GM21390 (cell line): ENCODE data around the gene CHRNA10.

Experiments used
- ATAC-seq: cut with Tn5 transposase; IDR thresholded peaks from one replicate; pipeline ENCODE4 v1.9.1; 2021; ENCODE audit not compliant: unreplicated experiment

CHRNA10 gene

GRCh38 chr11:3671334-3672254 is at the start of gene CHRNA10:
Gene CHRNA10, minus strand, starts transcription at chr11:3671384. Its CDS starts 72 bp downstream, at chr11:3671312.
- no peak for ATAC-seq

GRCh38 chr11:3712274-3712673 is 41.1 kb upstream of the CHRNA10 start:
- ATAC-seq = no peak

DNA sequence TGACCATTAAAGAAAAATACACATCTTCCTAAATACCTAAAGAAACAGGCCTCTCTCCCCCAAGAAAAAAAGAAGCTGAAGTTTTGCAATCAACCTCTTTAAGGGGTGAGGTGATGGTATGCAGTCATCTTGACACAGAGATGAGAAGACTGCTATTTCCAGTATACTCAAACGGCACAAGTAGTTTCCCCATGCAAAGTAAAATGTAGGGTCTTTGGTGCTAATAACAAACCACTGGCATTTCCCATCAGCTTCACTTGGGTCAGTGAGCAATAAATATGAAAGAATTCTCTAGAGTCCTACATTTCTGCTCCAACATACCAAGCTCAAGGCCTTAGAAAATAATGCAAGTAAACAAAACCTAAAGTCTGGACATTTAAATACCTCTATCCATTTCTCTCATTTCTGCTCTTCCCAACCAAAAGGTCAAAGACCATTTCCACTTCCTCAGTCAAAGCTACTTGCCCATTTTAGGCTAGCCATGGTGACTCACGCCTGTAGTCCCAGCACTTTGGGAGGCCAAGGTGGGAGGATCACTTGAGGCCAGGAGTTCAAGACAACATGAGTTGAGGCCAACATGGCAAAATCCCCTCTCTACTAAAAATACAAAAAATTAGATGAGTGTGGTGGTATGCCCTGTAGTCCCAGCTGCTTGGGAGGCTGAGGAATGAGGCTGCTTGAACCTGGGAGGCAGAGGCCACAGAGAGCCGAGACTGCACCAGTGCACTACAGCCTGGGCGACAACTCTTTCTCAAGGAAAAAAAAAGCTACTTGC is 39.5 kb upstream of the CHRNA10 start:
- no peak for ATAC-seq

GRCh38 chr11:3709977-3710376 is 38.8 kb upstream of the CHRNA10 start:
- ATAC-seq = no peak

DNA sequence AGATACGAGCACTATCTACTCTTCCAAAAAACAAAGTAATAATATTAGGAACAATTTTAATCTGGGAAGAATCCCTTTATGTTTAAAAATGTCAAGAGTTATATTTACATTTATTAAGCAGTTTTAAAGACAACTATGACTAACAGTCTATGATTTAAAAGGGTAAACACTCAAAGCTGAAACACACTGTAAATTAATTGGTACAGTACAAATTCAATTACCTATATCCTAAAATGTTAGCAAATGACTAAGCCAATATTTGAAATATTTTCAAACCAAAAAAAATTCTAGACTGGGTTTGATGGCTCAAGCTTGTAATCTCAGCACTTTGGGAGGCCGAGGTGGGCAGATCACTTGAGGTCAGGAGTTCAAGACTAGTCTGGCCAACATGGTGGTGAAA is 36.0 kb upstream of the CHRNA10 start:
- ATAC-seq = no peak

GRCh38 chr11:3703383-3703782 is 32.2 kb upstream of the CHRNA10 start:
- ATAC-seq = no peak

DNA sequence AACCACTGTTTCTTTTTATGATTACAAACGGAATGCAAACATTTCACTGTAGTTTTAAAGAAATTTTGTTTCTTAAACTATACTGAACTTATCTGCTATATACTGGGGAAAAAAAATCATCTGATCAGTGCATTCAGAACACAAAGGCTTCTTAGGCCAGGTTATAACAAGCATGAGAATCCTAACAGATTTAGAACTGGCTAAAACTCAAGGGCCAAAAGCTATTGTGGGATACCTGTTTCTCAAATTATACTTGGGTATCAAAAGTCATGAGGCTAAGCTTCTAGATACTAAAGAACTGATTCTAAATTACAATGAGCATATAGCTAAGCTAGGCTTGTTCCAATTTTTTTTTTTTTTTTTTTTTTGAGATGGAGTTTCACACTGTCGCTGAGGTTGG is 29.7 kb upstream of the CHRNA10 start:
- no peak for ATAC-seq

- no peak for ATAC-seq
These were observed 29.2 kb upstream of the CHRNA10 start for GRCh38 chr11:3700410-3700809.

DNA sequence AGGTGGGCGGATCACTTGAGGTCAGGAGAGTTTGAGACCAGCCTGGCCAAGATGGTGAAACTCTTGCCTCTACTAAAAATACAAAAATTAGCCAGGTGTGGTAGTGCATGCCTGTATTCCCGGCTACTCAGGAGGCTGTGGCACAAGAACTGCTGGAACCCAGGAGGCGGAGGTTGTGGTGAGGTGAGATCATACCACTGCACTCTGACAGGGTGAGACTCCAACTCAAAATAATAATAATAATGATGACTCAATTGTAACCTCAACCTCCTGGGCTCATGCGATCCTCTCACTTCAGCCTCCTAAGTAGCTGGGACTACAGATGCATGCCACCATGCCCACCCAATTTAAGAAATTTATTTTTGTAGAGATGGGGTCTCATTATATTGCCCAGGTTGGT is 15.6 kb upstream of the CHRNA10 start:
- ATAC-seq = no peak

DNA sequence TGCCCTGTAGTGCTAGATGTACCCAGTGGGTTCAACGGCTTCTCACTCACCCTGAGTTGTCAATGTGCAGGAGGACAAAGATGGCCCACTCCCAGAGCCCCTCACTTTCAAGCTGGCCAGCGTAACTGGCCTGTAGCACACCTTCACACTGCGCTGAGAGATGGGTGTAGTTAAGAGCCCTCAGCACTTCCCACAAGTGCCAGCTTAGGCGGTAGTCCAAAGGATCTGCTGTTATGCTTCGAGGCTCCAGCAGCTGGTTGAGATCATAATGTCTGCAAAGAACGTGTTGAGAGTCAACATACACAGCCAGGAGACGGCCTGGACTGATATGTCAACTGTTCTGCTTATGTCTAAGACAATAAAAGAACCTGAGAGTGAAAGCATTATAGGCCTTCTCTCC is 14.7 kb upstream of the CHRNA10 start:
- no peak for ATAC-seq

DNA sequence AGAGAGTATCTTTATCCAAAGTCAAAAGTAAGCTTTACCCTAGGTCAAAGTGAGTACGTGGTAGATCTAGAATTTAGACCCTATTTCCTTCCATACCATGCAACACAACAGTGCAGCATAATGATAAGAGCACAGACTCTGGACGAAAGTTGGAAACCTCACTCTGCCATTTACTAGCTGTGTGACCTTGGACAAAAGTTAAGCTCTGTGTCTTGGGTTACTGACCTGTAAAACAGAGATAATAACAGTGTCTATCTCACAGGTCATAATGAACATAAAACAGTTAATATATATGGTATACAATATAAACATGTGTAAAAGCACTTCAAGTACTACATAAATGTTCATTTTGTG is 13.6 kb upstream of the CHRNA10 start:
- no peak for ATAC-seq

GRCh38 chr11:3684129-3684818 is 13.1 kb upstream of the CHRNA10 start:
- ATAC-seq = no peak

DNA sequence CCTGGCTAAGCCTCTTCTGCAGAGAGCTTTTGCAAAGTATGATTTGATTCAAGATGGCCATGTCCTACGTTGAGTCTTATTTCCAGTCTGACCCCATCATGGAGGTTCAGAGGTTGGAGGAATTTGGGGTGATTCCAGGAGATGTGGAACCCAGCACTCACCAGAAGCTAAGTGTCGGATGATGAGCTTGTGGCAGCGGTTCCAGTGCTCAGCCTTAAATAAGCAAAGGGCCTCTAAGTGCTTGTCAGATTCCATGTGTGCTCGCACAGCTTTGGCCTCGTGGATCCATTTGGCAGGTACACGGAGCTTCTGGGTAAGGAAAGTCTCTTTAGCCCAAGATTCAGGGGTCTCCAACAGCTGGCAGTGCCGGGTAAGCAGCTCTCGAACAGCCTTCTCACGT is 11.9 kb upstream of the CHRNA10 start:
- no peak for ATAC-seq

DNA sequence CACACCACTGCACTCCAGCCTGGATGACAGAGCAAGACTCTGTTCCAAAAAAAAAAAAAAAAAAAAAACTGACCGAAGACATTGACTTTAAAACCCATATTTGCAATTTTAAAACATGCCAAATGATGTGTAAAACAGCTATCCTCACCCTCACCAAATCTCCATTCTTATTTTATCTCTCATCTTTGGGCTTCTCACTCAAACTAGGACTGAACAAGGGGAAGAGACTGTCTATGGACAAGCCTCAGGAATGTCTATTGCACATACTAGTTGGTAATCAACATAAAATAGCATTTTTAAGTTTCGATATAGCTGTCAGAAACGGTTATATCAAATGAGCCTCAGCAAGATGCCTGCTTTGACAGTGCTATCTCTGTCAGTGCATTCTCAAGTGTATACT is 7.9 kb upstream of the CHRNA10 start:
- no peak for ATAC-seq

DNA sequence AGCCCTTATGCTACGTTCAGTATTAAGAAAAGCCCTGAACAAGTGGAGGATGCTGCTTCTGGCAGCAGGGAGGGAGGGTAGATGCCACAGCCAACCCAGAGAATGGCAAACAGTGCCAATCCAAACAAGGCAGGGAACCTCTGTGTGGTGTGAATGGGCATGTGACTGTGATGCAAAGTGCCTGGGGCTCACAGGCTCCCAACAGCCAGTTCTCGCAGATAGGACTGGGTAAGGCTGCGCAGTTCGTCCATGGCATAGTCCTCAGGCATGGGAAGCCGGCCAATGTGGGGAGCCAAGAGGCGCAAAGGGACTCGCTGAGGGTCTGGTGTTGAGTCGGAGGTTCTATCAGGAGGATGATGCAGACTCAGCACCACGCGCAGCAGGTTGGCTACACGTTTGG is 4.8 kb upstream of the CHRNA10 start:
- no peak for ATAC-seq

GRCh38 chr11:3674189-3674588 is 3.0 kb upstream of the CHRNA10 start:
- no peak for ATAC-seq

- no peak for ATAC-seq
These were observed 1.4 kb downstream of the CHRNA10 start for GRCh38 chr11:3669742-3670183.

DNA sequence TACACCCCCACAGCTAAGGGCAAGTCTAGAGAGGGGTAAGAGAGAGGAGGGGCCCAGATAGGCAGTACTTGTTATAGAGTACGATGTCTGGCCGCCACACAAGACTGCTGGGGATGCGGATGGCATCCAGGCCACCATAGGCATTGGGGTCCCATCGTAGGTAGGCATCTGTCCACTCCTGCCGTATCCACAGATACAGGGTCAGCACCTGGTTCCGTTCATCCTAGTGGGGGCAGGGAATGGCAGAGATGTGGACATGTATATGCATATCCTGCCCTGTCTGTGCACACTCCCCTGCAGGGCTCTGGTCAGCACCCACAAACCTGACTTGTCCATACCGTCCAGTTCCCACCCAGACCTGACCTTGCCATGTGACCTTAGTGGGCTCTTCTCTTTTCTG is 2.1 kb downstream of the CHRNA10 start:
- ATAC-seq = no peak

GRCh38 chr11:3667149-3668035 is 3.8 kb downstream of the CHRNA10 start:
- no peak for ATAC-seq

DNA sequence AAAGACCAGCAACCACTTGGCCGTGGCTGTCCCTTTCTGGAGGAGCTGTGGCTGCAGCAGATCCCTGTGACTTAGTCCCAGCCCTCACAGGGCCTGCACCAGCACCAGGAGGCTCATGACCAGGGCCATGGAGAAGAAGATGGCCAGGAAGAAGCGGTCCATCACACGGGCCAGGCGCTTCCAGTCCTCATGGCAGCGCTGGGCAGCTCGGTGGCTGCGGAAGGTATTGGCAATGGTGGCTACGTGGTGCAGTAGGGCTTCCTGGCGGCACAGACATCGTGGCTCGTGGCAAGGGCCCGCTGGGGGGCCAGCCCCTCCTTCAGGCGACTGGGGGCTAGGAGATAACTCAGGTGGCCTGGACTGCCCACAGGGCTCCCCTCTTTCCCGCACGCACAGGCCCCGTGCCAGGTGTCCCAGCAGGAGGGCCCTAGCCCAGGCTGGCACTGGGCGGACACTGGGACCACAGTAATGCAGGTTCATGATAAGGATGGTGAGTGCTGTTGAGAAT is 5.1 kb downstream of the CHRNA10 start:
- ATAC-seq = no peak
